ENCODE data around the gene WDFY4.

WDFY4 gene

DNA sequence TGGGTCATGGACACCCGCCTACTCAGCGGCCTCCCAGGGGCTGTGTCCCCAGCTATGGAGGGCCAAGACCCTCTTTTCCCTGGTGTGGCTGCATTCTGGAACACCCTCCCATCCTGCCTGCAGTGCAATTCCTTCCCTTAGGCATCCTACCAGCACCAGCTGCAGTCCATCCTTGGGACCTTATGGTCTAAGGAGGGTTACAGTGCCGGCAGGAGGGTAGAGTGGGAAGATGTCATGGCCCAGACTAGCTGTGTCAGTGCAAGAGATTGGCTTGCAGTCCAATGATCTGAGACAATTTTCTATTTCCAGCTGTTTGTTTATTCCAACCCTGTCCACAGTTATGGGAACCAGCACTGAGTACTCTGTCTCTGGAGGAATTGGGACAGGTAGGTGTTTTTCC, 92.4 kb downstream of the WDFY4 start:
- DNase-seq: no peak

DNA sequence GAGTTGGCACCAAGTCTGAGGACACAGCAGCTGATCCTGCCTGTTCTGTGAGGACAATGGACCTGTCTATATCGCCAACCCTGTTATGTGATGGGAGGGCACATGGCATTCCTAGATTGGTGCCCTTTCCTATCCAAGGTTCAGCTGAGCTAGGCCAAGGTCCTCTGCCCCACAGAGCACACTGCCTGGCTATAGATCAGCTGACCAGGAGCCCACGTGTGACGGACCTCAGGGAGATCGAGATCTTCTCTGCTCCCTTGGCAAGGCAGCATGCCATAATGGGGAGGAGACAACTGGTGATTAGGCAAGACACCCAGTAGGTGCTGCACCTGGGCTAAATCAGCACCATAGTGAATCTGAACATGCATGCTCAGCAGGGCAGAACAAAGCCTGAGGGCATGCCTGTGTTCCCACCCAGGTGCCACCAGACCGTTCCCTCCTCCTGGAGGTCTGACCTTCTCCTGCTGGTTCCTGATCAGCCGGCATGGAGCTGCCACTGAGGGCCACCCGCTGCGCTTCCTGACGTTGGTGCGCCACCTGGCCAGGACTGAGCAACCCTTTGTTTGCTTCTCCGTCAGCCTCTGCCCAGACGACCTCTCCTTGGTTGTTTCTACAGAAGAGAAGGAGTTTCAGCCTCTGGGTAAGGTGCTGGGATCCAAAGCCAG, 93.7 kb downstream of the WDFY4 start:
- DNase-seq: no peak

DNA sequence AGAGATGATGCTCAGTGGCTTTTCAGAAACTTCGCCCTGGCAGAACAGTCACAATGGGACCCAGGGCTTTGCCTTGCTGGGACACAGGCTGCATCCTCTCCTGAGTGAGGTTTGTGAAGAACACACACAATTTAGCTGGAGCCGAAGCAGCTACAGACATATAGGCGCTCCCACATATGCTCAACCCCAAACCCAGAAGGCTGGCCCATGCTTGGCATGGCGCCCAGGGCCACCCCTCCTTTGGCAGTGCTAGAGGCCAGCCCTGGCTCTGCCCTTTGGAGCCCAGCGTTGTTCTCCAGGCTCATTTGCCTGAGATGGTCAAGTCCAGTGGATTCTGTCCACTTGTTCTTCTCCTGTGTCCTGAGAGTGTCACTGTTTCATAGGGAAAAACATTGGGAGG, 94.4 kb downstream of the WDFY4 start:
- no peak for DNase-seq

DNA sequence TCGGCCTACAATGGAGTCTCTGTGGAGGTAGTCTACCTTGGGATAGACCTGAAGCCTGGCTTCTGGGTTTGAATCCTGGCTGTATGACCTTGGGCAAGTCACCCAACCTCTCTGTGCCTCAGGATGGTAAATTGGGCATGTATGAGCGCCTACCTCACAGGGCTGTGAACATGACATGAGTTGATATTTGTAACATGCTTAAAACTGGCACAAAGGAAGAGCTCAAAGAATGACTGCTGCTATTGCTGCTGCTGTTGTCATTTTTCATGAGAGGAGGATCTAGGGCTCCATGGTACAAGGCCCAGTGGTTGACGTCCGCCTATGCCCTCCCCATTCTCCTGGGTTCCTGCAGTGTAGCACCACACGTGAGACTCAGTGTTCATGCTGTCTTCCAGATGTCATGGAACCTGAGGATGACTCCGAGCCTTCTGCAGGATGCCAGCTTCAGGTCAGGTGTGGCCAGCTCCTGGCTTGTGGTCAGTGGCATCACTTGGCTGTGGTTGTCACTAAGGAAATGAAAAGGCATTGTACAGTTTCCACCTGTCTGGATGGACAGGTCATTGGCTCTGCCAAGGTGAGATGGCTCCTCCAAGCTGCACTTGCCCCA, 95.0 kb downstream of the WDFY4 start:
- no peak for DNase-seq

DNA sequence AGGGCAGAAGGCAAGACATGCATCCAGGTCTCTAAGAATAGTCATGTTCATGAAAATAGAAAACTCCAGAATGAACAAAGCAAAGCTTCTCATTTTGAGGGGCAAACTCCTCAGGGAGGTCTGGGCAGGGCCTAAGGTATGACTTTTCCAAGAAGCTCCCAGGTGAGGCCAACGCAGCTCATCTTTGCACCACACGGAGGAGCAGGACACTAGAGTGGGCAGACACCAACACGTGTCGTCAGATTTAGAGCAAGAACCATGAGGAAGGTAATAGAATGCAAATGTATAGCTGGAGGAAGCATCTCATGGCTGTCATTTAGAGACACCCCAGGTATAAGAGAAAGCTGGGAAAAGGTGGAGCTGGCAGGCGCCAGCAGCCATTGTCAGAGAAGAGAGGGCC, 95.7 kb downstream of the WDFY4 start:
- DNase-seq: no peak

DNA sequence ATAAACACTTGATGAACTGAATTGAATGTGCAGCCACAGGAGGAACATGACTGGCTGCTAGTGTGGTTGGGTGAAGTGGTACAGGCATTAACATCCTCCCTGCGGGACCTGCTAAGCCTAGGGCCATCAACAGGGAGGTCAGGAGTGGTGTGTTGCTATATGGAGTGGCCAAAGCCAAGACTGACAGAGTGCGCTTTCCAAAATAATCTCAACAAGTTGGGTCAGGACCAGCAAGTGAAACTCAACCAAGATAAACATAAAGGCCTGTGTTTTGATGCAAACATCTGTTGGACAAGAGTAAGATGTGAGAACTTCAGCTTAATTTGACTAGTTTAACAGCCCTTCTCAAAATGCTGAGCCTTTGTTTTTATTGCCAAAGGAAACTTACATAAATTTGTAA, 97.7 kb downstream of the WDFY4 start:
- no peak for DNase-seq

DNA sequence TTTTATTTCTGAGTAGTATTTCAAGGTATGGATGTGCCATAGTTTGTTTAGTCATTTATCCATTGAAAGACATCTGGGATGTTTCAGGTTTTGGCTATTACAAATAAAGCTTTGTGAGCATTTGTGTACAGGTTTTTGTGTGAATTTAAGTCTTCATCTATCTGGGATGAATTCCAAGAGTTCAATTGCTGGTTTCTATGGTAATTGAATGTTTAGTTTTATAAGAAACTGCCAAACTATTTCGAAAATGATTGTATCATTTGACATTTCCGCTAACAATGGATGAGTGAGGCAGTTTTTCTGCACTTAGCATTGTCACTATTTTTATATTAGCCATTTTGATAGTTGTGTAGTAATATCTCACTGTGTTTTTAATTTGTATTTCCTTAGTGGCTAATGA, 99.4 kb downstream of the WDFY4 start:
- DNase-seq: no peak

DNA sequence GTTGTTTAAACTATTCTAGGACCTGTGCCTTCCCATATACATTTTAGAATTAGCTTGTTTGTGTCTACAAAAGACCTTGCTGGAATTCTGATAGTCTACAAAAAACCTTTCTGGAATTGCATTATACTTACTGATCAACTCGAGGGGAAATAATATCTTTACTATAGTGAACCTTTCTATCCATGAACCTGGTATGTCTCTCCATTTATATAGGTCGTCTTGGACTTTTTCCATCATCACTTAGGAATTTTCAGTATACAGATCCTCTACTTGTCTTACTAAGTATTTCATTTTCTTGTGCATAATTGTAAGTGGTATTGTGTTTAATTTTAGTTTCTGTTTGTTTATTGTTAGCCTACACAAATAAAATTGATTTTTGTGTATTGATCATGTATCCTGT, 101.1 kb downstream of the WDFY4 start:
- DNase-seq: no peak

DNA sequence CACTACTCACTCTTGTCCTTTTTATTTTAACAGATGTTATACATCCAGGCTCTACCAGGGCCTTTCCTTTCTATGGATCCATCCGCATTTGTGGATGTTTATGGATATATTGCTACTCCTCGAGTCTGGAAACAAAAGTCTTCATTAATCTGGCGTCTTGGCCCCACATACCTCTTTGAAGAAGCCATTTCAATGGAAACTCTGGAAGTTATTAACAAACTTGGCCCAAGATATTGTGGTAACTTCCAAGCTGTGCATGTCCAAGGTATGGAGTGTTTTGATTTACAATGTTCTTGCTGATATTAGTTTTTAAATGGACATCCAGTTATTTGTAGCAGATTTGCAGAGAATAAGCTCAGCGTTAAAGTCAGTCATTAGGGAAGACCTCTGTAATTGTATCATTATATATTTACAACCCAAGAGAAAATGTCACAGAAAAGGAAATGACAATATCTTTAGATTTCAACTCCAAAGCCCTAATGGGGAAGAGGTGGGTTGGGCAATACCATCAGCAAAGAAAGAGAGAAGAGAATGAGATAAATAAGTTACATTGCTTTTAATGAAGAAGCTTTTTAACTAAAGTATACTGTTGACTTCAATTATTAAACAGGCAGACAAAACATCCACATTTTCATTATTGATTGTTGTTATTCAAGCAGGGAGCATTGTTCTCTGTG, 102.1 kb downstream of the WDFY4 start:
- DNase-seq: no peak

DNA sequence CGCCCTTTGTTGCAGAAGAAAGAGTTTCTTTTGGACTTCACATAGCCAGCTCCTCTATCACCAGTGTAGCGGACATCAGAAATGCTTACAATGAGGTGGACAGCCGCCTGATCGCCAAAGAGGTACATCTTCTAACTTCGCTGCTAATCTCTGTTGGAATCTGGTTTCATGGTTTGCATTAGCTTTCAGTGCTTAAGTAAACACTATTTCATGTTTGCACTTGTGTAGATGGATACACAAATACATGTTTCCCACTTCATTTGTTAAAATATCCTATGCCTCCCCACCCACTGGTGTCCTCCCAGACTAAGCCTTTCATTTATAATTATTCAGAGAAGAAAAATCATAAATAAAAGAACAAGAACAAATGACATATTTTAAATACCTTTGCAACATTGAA, 103.9 kb downstream of the WDFY4 start:
- no peak for DNase-seq

DNA sequence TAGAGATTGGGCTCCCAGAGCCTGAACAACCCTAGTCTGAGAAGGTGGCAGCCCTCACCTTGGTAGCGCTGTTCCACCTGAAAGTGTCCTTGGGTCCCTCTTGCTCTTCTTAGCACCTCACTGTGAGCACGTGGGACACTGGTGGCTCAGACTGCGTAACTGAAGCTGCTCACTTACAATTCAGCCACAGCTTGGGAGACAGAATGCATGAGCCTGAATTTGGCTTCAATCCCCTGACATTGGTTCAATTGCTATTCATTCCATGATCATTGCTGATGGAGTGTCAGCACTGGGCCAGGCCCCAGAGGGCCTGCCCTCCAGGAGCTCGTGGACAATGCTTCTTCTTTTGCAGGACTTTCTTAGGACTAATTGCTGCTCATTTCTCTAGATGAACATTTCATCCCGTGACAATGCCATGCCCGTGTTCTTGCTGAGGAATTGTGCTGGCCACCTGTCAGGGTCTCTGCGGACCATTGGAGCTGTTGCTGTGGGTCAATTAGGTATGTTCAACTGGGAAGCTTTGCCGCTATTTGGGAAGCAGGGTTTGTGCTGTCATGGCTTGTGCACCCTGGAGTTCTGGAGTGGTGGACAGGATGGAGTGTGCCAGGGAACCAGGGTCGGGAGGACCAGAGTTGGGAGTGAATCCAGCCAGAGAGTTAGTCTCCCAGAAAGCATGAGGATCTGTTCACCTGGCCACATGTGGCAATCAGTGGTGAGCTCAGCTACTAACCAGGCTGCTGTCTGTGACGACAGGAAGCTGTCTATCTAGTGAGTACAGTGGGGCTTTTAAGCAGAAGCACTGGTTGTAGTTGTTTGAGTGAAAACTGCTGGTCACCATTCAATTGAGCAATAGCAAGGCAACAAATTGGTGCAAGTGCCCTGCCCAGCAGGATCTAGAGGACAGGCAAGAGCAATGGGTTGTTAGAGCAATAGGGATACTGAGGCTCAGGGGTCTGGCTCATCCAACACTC, 105.1 kb downstream of the WDFY4 start:
- DNase-seq: no peak

DNA sequence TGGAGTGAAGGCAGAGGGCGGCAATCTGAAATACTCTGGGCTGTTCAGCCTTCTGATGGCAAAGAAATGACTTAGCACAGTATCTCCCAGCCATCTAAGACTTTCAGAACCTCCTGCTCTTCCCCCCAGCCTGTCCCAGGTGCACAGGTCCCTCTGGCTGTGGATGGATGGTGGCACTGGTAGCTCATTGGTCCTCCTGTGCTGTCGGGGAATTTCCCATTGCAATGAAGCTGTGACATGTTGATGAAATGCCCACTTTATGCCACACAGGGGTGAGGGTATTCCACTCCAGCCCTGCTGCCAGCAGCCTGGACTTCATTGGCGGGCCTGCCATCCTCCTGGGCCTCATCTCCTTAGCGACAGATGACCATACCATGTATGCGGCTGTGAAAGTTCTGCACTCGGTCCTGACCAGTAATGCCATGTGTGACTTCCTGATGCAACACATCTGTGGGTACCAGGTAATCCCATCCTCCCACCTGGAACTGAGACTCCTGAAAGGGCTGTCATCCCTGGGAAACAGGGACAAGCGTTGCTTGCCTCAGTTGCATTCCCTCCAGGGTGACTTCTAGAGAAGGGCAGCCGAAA, 105.9 kb downstream of the WDFY4 start:
- no peak for DNase-seq

DNA sequence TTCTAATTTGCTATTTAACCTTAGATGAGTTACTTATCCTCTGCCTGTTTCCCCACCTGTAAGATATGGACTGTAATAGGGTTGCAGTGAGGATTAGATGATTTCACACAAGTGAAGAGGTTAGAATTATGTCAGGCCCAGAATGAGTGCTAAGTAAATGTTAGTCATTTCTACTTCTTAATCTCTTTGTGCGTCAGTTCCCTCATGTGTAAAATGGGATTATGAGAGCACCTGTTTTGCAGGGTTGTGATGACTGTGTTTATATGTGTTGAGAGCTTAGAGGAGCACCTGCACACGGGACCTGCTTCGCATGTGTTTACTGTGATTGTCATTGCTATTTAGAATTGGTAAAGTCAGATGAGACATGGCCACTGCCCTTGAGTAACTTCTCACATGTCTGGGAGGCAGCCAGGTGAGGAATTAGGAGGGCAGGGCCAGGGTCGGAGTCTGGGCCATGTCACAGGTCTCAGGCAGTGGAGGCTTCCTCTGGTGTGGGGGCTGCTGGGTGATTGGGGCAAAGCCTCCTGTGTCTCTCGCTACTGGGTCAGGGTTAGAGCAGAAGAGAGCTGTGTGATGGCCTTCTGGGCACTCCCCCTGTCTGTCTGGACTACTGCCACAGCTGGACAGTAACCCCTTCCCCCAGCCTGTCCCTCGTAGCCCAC, 106.7 kb downstream of the WDFY4 start:
- DNase-seq: no peak

DNA sequence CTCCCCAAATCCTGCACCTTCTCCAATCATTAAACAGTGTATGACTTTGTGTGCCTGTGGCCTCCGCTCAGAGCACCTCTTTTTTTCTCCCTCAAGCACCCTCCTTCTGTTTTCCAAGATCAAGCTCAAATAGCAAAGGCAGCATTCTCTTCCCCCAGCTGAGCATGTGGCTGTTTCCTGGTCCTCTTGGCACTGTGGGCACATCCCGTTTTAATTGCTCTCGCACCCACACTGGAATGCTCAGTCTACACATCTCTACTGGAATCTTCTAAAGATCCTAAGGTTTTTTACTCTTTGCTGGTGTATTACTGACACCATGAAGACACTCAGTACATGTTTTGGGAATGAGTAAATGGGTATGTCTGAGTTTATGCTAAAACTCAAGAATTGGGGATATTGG, 107.4 kb downstream of the WDFY4 start:
- no peak for DNase-seq

DNA sequence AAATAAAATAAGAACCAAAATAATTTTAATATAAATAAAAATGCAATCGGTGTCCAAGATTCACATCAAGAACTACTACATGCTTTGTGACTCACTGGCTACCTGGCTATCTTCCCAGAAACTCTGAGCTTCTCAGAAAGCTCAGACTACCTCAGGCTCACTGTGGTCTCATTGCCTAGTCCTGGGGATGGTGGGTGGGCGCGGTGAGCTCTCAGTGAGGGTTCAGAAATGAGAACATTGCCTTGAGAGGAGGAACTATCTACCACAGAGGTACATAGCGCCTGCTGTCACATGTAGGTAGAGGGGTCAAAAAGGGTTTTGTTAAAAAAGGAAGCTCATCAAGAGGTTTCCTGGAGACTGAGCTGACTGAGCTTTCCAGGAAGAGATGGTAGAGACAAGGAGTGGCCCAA, 108.0 kb downstream of the WDFY4 start:
- DNase-seq: no peak

DNA sequence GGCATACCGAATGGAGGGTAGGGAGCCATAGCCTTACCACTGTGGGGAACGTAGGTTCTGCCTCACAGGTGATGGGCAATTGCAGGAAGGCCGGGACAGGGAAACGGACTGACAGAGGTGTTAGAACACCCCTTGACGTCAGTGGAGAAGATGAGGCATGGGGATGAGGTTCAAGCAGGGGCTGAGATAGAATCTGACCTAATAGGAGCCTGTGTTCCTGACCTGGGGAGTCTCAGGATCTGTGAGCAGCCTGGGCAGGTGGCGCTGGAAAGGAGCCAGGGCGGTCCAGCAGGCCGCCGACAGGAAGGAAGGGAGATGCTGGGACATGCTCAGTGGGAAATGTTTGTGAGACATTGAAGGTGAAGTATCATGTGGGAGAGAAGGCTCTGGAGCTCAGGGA, 109.4 kb downstream of the WDFY4 start:
- no peak for DNase-seq

DNA sequence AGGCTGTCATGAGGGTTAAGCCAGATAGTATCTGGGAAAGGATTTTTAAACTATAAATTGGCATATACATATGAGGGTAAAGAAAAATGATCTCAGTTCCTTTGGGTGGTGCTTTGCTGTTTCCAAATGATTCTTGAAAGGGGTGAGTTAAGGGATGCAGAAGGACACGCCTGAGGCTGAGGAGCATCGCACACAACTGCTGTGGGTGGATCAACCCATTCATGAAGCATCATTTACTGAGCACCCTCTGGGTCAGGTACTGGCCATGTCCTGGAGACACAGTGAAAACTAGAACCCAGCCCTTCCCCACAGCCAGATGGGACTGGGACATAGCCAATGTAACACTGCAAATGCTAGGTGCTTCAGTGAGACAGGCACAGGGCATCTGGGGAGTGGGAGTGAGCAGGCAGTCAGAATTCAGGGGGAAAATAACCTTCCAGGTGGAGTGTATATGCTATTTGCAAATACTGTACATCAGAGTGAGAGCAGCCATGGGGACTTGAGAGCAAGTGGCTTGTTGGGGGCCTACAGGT, 112.1 kb downstream of the WDFY4 start:
- no peak for DNase-seq

DNA sequence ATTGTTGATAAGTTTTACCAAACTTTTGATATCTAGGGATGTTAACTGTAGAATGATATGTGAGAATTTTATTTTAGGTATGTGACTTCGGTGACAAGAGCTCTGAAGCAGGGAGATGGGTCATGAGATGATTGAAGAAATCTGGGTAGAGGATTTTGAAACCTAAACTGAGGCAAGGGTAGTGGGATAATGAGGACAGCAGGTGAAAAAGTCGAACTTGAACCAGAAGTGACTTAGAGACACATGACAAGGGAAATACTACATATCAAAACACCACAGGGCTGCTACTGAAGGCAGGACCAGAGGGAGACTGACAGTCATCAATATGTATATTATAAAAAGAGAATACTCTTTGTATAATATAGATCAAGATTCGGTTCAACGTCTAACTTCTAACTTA, 113.2 kb downstream of the WDFY4 start:
- DNase-seq: no peak

DNA sequence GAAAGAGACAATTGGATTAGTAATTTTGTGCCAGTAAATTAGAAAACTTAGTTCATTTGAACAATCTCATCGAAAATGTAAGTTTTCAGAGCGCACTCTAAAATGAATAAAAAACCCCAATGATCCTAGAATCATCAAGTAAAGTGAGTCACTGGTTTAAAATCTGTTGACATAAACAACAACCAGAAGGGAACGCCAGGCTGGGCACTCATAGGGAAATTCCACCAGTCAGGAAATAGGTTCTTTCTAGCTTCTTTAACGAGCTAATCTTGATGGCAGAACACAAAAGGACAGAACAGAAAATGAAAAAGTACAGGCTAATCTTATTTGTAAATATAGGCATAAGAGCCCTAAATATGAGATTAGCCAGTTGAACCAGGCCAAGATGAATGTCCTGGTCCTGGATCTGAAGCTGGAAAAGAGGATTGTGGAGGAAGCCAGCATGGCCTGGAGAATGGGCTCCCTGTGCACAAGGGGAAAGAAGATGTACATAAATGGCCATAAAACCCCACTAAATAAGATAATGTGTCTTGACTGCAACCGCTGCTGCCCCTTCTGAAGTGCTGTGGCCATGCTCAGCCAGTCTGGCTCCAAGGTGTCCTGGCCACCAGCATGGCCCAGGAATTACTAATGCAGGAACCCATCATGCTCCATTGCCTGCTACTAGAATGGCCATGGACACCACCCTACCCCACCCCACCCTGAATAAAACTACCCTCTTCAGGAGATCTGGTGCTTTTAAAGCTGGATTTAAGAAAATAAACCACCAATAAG, 114.0 kb downstream of the WDFY4 start:
- no peak for DNase-seq

DNA sequence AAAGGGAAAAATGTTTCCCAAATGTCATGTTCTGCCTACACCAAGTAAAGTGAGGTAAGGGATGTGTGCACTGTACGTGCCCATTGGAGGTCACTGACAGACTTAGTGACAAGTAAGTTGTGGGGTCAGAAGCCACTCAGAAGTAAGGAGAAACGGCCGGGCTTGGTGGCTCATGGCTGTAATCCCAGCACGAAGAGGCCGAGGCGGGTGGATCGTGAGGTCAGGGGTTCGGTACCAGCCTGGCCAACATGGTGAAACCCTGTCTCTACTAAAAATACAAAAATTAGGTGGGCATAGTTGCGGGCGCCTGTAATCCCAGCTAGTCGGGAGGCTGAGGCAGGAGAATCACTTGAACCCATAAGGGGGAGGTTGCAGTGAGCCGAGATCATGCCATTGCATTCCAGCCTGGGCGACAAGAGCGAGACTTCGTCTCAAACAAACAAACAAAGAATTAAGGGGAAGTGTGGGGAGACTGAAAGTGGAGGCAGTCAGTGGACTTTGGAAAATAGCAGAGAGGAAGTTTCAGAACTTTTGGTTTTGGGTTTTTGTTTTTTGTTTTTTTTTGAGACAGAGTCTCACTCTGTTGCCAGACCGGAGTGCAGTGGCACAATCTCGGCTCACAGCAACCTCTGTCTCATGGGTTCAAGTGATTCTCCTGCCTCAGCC, 114.8 kb downstream of the WDFY4 start:
- DNase-seq: no peak
